Renal cortex interstitium (tissue), 11 donors: ENCODE measurements around the gene NAPB. TPM values are rescaled to one million over a fixed set of nuclear protein-coding genes. Genes with fewer than 3 reads are reported as not detected.

ENCODE experiments used
- DNase-seq, 11 donors: peaks; one replicate each; pipeline ENCODE4 v3.0.0-alpha.2; 2013; ENCODE audit warnings: low read depth in 9 of 11, low spot score in 4 of 11; ENCODE audit errors: extremely low read depth in 1 of 11
- polyA plus RNA-seq, 3 donors: library from polyadenylated mRNA; unstranded; fragments of 120-200 nt; gene quantifications; one replicate each; pipeline ENCODE4 v1.2.1, GENCODE V29; 2013; ENCODE audit not compliant: insufficient read length in 3 of 3

The NAPB gene
- polyA plus RNA-seq, 3 donors: 15.3 to 25.0 (median 18.1) TPM

- DNase-seq: no peak
Observed at GRCh38 chr20:23445596-23446217, 24.4 kb upstream of the NAPB start.

- DNase-seq: no peak
Observed at GRCh38 chr20:23444859-23445258, 23.6 kb upstream of the NAPB start.

DNA sequence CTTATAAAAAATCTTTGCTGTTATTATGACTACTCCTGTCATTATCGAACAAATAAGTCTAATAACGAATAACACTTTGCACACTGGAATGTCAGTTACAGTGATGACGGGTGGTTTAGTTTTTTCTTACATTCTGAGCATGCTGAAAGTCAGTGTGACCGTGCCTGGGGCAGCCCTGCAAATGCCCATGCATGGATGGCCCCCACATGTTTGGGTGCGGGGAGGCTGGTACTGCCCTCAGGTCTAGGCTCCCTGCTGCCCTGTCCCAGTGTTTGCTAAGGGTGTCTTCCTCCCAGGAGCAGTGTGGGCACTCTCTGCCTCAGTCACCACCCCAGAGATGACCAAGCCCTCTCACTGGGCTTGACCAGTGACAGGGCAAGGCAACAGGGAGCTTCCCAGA, 21.1 kb upstream of the NAPB start:
- DNase-seq: no peak

- DNase-seq: peak; percentile 47 to 86 (median 64)
Observed at GRCh38 chr20:23441850-23442313, 20.6 kb upstream of the NAPB start.

- DNase-seq: no peak
Observed at GRCh38 chr20:23440004-23440403, 18.7 kb upstream of the NAPB start.

DNA sequence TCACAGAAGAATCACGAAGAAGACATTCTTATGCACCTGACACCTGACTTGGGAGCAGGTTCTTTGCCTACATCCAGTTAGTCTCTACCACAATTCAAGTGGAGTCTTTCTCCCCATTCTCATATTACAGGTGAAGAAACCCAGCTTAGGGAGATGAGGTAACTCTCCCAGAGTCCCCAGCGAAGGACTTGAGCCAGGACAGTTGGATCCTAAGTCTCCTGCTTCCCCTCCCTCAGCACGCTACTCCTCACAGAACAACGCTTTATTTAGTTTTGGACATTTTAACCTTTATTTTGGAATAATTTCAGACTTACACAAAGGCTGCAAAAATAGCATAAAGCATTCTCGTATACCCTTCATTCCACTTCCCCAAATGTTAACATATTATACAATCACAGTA, 17.4 kb upstream of the NAPB start:
- DNase-seq: no peak

DNA sequence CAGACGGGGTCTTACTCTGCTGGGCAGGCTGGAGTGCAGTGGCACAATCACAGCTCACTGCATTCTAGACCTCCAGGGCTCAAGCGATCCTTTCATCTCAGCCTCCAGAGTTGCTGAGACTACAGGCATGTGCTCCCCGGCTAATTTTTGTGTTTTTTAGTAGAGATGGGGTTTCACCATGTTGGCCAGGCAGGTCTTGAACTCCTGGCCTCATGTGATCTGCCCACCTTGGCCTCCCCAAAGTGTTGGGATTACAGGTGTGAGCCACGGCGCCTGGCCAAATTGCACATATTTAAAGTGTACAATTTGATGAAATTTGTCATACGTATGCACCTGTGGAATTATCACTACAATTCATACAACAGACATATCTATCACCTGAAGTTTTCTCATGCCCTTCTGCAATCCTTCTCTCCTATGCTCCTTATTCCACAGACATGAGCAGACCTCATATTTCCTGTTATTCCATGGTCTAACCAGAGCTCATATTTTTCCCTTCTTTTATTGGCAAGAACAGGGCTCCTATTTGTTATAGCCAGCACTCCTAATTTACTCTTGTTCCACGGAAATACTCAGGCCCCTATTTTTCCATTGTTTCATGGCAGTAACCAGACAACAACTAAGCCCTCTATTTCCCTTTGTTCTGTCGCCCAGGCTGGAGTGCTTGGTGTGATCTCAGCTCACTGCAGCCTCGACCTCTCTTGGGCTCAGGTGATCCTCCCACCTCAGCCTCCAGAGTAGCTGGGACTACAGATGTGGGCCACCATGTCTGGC, 16.0 kb upstream of the NAPB start:
- no peak for DNase-seq

GRCh38 chr20:23436681-23437080, 15.4 kb upstream of the NAPB start:
- no peak for DNase-seq

- DNase-seq: no peak
Observed at GRCh38 chr20:23435626-23436539, 14.6 kb upstream of the NAPB start.

GRCh38 chr20:23434521-23435313, 13.4 kb upstream of the NAPB start:
- DNase-seq: no peak

DNA sequence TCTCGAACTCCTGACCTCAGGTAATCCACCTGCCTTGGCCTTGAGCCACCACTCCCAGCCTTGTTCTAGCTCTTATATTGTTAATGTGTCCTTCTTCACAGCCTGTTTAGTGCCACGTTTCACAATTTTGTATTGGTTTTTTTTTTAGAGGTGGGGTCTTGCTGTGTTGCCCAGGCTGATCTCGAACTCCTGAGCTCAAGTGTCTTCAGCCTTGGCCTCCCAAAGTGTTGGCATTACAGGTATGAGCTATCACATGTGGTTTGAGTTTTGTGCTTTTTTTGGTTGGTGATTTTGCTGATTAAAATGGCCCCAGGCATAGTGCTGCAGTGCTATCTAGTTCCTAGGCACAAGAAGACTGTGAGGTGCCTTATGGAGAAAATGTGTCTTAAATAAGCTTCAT, 12.3 kb upstream of the NAPB start:
- no peak for DNase-seq

DNA sequence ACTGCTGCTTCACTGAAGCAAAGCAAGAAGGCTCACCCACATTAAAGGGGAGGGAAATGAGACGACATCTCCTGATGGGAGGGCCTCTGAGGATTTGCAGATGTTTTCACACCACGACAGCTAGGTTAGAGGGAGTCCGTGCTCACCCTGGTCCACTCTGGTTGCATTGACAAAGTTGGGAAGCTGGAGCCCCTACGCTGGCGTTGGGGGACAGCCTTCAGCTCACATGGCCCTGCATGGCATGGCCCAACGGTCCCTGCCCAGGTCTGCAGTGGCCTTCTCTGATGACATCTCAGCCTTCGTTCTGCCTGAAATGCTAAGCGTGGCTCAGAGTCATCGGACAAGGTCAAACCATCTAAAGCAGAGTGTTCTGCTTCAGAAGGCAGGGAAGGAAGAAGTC, 3.8 kb upstream of the NAPB start:
- DNase-seq: no peak

GRCh38 chr20:23419995-23420901, 1.0 kb downstream of the NAPB start:
- peak in 2 of 11 donors; percentile 8 to 10 for DNase-seq

- no peak for DNase-seq
Observed at GRCh38 chr20:23419657-23419994, 1.7 kb downstream of the NAPB start.

- DNase-seq: no peak
Observed at GRCh38 chr20:23417861-23418260, 3.4 kb downstream of the NAPB start.

DNA sequence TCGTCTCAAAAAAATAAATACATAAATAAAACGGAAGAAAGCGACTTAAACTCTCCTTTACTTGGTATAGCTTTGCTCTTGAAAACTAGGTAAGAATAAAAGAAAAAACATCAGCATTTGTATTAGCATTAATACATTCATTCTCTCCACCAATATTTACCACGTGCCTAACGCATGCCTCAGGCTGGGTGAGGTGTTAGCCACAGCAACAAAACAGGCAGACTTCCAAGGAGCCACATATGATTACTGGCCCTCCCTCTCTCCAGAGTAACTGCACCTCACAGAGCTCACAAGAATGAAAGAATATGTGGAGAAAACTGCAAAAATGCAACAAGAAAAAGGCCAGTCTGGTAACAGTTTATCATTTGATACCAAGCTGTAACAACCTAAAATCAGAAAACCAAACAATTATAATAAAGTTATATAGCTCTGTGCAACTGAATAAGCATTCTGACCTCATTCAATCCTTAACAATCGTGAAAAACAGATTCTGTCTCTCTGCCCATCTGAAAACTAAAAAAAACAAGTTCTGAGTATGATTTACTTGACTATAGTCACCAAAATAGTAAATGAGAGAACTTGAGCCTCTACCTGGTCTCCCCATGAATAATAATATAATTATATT, 5.2 kb downstream of the NAPB start:
- no peak for DNase-seq

DNA sequence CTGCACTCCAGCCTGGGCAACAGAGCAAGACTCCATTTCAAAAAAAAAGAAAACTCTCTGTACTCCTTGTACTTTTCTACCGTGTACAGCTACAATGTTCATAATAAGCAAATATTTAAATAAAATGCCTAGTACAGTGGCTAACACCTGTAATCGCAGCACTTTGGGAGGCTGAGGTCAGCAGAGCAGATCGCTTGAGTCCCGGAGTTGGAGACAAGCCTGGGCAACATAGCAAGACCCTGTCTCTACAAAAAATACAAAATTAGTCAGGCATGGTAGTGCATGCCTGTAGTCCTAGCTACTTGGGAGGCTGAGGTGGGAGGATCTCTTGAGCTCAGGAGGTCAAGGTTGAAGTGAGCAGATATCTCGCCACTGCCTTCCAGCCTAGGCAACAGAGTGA, 5.7 kb downstream of the NAPB start:
- no peak for DNase-seq
